Epidermal melanocyte (primary cell): ENCODE data around the gene IKZF1.

Experiments used
- DNase-seq: peaks from one replicate; pipeline ENCODE4 v3.0.0; 2011; ENCODE audit warnings: low spot score; ENCODE audit not compliant: insufficient read length

Gene IKZF1

GRCh38 chr7:50409856-50410745, 105.6 kb downstream of the IKZF1 start:
- DNase-seq: no peak

GRCh38 chr7:50411332-50411731, 106.8 kb downstream of the IKZF1 start:
- no peak for DNase-seq

- no peak for DNase-seq
These were observed 108.5 kb downstream of the IKZF1 start for GRCh38 chr7:50412973-50413372.

- DNase-seq: no peak
These were observed 109.0 kb downstream of the IKZF1 start for GRCh38 chr7:50413561-50413960.

- DNase-seq: no peak
These were observed 111.4 kb downstream of the IKZF1 start for GRCh38 chr7:50415844-50416364.

- DNase-seq: no peak
These were observed 112.1 kb downstream of the IKZF1 start for GRCh38 chr7:50416527-50417182.

GRCh38 chr7:50418086-50418515, 113.6 kb downstream of the IKZF1 start:
- DNase-seq: peak; percentile 33

GRCh38 chr7:50418526-50419290, 114.2 kb downstream of the IKZF1 start:
- DNase-seq: no peak

GRCh38 chr7:50421043-50421442, 116.5 kb downstream of the IKZF1 start:
- no peak for DNase-seq

- no peak for DNase-seq
These were observed 118.3 kb downstream of the IKZF1 start for GRCh38 chr7:50422858-50423257.

GRCh38 chr7:50423860-50424259, 119.3 kb downstream of the IKZF1 start:
- DNase-seq: no peak

- no peak for DNase-seq
These were observed 120.8 kb downstream of the IKZF1 start for GRCh38 chr7:50425318-50425717.

- DNase-seq: no peak
These were observed 121.9 kb downstream of the IKZF1 start for GRCh38 chr7:50426280-50427045.

GRCh38 chr7:50427518-50427917, 123.0 kb downstream of the IKZF1 start:
- DNase-seq: no peak

GRCh38 chr7:50428911-50429310, 124.4 kb downstream of the IKZF1 start:
- DNase-seq: no peak

GRCh38 chr7:50431316-50431715, 126.8 kb downstream of the IKZF1 start:
- DNase-seq: no peak

- DNase-seq: no peak
These were observed 127.3 kb downstream of the IKZF1 start for GRCh38 chr7:50431722-50432305.

- DNase-seq: no peak
These were observed 131.8 kb downstream of the IKZF1 start for GRCh38 chr7:50436133-50436806.

GRCh38 chr7:50446542-50446960, 142.0 kb downstream of the IKZF1 start:
- no peak for DNase-seq

- DNase-seq: no peak
These were observed 144.3 kb downstream of the IKZF1 start for GRCh38 chr7:50448823-50449222.
